ENCODE data around the gene MYH3. TPM values are rescaled to one million over a fixed set of nuclear protein-coding genes. Genes with fewer than 3 reads are reported as not detected.

Gene MYH3
- total RNA-seq, 6 experiments from 2014 or later: 0.28 to 1.5 (median 0.50) TPM

DNA sequence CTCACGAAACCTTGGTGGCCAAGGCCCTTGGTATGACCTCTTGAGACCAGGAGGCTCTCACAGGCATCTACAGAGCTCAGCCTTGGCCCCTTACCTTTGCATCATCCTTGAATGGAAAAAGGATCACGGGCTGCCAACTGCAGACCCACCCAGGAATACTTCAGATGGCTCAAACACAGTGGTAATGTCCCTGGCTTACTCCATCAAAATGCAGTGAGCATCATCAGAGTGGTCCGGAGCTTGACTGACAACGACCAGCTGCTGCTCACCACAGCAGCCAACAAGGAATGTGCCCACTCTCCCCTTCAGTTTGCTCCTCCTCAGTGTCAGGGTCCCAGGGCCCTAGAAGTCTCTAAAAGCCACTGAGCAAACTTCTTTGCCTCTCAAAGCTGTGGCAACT lies 17.6 kb upstream of the MYH3 start:
- Mint-ChIP-seq H3K36me3 (ENCODE audit: low read depth) (peaks cover 14% of the 10 kb centered on the region), H3K27me3 (ENCODE audit: insufficient read depth) (no peaks in the 10 kb centered on the region; the same call in 1 of the 2 replicates), H3K4me1 (ENCODE audit: low read depth) (peaks cover 16% of the 10 kb centered on the region), H3K4me3 (no peak overlapping the region), H3K9me3 (no peaks in the 10 kb centered on the region), H3K27ac (no peak overlapping the region)
- TF ChIP-seq, protein P1, sequence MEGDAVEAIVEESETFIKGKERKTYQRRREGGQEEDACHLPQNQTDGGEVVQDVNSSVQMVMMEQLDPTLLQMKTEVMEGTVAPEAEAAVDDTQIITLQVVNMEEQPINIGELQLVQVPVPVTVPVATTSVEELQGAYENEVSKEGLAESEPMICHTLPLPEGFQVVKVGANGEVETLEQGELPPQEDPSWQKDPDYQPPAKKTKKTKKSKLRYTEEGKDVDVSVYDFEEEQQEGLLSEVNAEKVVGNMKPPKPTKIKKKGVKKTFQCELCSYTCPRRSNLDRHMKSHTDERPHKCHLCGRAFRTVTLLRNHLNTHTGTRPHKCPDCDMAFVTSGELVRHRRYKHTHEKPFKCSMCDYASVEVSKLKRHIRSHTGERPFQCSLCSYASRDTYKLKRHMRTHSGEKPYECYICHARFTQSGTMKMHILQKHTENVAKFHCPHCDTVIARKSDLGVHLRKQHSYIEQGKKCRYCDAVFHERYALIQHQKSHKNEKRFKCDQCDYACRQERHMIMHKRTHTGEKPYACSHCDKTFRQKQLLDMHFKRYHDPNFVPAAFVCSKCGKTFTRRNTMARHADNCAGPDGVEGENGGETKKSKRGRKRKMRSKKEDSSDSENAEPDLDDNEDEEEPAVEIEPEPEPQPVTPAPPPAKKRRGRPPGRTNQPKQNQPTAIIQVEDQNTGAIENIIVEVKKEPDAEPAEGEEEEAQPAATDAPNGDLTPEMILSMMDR (IDR thresholded peaks at IDR 0.05): no peak
- no peak for DNase-seq

DNA sequence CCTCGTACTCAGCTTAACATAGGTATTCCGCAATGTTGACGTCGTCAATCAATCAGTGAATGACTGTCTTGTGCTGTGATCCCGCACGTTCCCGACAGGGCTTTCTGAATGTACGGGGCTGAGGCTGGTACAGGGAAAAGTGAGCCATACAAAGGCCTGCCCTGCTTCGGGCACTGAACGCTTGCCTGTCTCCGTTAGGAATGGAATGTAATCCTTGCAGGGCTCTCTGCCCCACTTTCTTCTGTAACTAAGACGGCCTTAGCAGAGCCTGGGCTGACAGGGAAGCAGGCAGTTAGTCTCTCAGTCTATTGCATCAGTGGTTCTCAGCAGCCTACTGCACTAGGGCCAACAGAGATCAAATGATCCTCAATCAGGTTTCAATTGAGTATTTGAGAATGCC lies 16.2 kb upstream of the MYH3 start:
- TF ChIP-seq, protein P1 (IDR thresholded peaks at IDR 0.05): no peak

DNA sequence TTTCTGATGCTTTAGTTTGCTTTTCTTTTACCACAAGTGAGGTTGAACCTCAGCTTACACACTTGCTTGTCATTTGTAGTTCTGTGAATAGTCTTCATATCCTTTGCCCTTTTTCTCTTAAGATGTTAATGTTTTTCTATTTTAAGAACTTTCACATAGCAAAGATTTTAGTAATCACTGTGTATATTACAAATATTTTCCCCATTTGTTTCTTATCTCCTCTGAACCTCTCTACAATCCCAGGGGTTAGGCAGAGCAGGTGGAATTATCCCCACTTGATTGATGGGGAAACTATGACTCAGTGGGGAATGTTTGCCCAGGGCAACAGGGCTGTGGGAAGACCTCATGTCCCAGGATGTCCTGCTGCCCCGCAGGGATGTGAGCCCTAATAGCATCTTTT lies 11.7 kb upstream of the MYH3 start:
- H3K27me3 Mint-ChIP-seq (ENCODE audit: insufficient read depth): no peaks in the 10 kb centered on the region; the same call in 1 of the 2 replicates
- H3K9me3 Mint-ChIP-seq: no peaks in the 10 kb centered on the region
- H3K27ac Mint-ChIP-seq: peak overlapping the region; percentile 51
- H3K36me3 Mint-ChIP-seq (ENCODE audit: low read depth): peaks cover 4% of the 10 kb centered on the region
- peaks cover 30% of the 10 kb centered on the region for H3K4me1 Mint-ChIP-seq (ENCODE audit: low read depth)
- TF ChIP-seq, protein P1 (IDR thresholded peaks at IDR 0.05): no peak
- peak; percentile 56 for DNase-seq
- peak overlapping the region; percentile 18; the same call in 1 of the 2 replicates for H3K4me3 Mint-ChIP-seq

More for the DNA sequence above, 16.2 kb upstream of the MYH3 start:
- peaks cover 14% of the 10 kb centered on the region for H3K36me3 Mint-ChIP-seq (ENCODE audit: low read depth)
- no peaks in the 10 kb centered on the region; the same call in 1 of the 2 replicates for H3K27me3 Mint-ChIP-seq (ENCODE audit: insufficient read depth)
- H3K27ac Mint-ChIP-seq: no peak overlapping the region
- H3K4me3 Mint-ChIP-seq: no peak overlapping the region
- peaks cover 26% of the 10 kb centered on the region for H3K4me1 Mint-ChIP-seq (ENCODE audit: low read depth)
- no peaks in the 10 kb centered on the region for H3K9me3 Mint-ChIP-seq
- DNase-seq: no peak

DNA sequence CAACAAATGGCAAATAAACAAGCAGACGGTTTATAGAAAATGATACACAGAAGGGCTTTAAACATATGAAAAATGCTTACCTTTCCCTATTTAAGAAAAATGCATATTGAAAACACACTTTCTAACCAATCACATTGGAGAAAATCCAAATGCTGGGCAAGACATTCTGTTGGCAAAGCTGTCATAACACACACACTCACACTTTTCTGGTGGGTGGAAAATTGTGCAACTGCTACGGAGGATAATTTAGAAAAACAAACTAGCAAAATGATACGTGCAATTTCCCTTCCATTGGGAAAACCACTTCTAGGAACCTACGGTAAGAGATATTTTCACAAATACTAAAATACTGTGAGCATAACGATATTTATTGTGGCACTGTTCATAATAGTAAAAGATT lies 9.8 kb upstream of the MYH3 start:
- DNase-seq: no peak
- Mint-ChIP-seq H3K9me3 (no peaks in the 10 kb centered on the region), H3K27me3 (ENCODE audit: insufficient read depth) (peaks cover 2% of the 10 kb centered on the region), H3K27ac (no peak overlapping the region), H3K4me3 (no peak overlapping the region), H3K4me1 (ENCODE audit: low read depth) (peaks cover 24% of the 10 kb centered on the region), H3K36me3 (ENCODE audit: low read depth) (no peaks in the 10 kb centered on the region; the same call in 1 of the 2 replicates)
- TF ChIP-seq, protein P1 (IDR thresholded peaks at IDR 0.05): no peak

DNA sequence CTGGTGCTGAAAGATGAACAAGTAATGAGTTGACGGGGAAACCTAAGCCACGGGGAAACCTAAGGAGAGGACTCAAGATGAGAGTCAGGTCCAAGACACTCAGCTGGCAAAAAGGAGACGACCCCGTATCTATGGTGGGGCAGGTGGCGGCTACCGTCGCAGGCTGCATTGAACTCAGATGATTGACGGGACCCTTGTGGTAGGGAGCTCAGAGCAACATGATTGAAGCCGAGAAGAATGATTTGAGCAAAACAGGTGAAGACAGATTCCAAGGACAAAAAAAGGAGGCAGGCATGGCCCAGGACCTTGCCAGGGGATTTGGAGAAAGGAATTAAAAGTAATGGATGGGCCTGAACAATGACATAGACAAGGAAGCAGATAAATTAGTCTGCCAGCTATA lies 7.5 kb upstream of the MYH3 start:
- Mint-ChIP-seq H3K27ac (no peak overlapping the region), H3K4me3 (no peak overlapping the region), H3K27me3 (ENCODE audit: insufficient read depth) (peaks cover 2% of the 10 kb centered on the region), H3K9me3 (no peaks in the 10 kb centered on the region), H3K4me1 (ENCODE audit: low read depth) (peaks cover 12% of the 10 kb centered on the region), H3K36me3 (ENCODE audit: low read depth) (no peaks in the 10 kb centered on the region; the same call in 1 of the 2 replicates)
- DNase-seq: no peak
- TF ChIP-seq, protein P1 (IDR thresholded peaks at IDR 0.05): no peak

DNA sequence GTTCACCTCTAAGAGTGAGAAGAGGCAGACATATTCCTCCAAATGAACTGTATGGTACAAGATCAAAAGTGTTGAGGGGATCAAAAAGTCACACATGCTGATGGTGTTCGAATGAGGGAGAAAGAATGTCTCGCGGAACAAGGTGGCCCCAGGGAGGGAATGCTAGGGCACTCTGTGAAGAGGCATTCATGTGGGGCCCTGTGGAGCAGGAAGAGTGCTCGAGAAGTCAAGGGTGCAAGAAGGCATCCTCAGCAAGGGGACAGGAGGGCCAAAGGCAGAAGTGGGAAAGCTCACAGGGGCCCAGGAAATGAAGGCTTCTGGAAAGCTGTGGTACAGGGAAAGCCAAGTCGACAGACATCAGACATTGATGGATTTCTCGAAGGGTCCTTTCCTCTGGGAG lies 6.1 kb upstream of the MYH3 start:
- no peak for DNase-seq
- Mint-ChIP-seq H3K4me1 (ENCODE audit: low read depth) (peaks cover 3% of the 10 kb centered on the region), H3K27ac (no peak overlapping the region), H3K9me3 (no peaks in the 10 kb centered on the region), H3K36me3 (ENCODE audit: low read depth) (no peaks in the 10 kb centered on the region; the same call in 1 of the 2 replicates), H3K27me3 (ENCODE audit: insufficient read depth) (peaks cover 2% of the 10 kb centered on the region), H3K4me3 (no peak overlapping the region)
- TF ChIP-seq, protein P1 (IDR thresholded peaks at IDR 0.05): no peak

Measured in HFFc6 (cell line).